CD4-positive, alpha-beta T cell treated with Interleukin-4 for 4 hours (primary cell): ENCODE measurements around the gene ADAMTSL1.

Experiments
- DNase-seq: peaks from one replicate; pipeline ENCODE4 v3.0.0-alpha.2; 2020

The ADAMTSL1 gene

DNA sequence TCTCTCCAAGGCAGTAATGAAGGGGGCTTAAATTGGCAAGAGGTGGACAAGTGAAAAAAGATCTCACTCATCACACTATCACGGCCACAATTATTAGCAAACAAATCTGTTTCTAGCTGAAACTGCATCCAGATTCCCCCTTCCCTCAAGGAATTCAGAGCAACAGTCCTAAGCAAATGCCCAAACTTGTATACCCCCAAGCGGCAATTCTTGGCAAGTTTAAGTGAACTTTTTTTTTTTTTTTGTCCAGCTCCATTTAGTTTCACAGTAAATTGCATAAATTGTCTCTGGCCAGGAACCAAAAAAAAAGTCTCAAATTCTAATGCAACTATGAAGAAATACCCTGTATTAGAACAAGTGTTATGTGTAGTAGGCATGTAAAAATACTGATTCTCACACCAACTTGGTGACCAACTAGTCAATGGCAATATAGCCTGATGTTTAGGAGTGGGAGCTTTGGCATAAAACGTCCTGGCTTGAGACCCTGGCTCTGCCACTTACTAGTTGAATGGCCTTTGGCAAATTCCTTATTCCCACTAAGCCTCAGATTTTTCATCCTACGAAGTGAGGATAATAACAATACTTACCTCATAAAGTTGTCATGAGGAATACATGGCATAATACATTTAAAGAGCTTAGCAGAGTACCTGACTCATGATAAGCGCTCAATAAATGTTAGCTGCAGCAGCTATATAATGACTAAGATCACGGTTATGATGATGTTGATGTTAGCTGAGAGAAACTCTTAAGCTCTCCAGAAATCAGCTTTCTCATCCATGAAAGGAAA lies 193.2 kb downstream of the ADAMTSL1 start:
- no peak for DNase-seq

DNA sequence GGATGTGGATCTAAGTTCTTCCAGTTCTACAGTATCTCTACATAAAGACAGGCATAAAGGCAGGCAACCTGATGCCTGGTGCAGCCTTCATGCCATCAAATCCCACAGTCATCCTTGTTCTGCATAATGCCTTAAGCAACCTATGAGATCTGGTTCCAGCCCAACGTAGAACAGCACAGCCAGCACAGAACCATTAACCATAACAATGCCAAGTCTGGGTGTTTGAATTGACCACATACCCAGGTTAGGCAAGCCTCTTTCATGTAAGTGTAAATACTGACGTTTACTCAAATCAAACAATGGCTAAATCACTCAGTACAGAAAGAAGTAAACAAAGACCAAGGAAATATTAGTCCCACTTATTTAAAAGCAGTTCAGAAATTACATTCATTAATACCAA lies 195.0 kb downstream of the ADAMTSL1 start:
- no peak for DNase-seq

DNA sequence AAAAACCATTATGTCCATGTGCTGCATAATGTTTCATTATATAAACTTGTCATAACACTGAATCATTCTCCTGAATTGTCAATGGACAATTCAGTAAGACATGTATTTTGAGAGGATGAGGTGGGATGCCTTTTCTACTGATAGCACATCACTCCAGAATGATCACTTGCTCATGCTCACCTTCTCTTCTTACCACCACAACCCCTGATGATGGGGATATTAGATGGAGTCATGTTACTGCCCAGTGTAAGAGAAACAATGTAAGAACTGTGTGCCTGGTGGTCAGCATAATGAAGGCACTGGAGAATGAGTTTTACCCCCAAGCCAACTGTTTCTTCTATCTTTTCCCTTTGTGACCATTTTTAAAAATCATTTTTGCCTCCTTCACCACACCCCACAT lies 198.8 kb downstream of the ADAMTSL1 start:
- no peak for DNase-seq

DNA sequence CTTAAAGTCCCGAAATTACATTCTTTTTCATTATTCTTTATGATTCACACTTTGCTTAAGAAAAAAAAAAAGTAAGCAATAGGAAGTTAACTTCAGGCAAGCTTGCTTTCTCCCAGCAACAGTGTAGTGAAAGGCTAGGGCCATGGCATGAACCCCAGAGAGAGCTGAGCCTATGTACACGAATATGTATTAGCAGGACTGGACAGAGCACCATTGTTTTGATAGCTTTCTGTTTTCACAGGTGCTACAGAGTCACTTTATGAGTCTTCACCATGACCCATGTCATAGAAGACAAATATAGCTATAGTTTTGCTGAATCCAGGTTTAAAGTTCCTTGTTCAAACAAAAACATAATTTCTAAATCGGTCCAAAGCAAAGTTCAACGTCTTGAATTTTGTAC lies 199.2 kb downstream of the ADAMTSL1 start:
- no peak for DNase-seq

DNA sequence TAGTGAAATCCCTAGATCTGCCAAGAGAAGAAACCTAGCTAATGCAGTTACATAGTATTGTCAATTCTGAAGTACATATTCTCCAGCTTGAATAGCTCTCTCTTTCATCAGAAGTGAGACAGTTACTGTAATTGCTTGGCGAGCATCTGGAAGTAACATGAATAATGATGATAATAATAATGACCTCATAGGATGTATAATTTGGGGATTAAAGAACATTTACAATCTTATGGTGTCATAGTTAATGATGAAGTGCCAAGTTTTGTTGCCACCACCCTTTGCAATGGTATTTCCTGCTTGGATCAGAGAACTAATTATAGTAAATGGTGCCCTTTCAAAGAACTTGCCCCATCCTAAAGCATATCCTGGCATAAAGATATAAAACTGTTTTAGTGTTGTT lies 201.4 kb downstream of the ADAMTSL1 start:
- DNase-seq, result no peak

DNA sequence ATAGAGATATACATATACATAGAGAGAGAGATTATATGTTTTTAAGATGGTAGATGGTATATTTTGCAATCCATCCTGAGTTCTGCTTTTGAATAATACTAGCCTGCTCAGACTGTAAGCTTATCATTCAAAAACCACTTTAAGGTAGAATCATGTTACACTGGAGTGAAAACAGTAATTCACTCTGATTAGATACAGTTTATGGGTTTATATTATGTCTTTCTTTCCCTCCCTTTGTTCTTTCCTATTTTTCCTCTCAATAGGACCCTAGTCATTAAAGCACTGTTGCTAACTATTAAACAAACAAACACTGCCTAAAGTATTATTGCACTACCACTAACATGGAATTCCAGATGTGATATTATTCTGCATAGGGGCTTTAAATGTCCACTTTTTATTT lies 202.0 kb downstream of the ADAMTSL1 start:
- DNase-seq, result no peak

DNA sequence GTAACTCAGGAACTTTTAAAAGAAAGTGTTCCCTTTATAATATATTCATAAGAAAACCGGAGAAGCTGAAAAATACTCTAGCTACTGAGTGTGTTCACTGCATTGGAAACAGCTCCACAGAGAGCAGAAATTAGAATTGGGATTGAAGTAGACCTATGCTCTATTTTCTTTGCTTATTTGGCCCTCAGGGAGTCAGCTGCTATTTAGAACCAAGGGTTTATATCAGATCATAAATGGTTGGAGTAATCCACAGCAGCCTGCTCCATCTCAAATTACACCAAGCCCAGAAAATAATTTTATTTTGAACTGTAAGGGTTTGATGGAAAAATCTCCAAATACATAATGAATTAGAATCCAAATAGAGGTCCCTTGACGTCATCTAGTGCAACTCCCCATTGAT lies 202.6 kb downstream of the ADAMTSL1 start:
- no peak for DNase-seq

DNA sequence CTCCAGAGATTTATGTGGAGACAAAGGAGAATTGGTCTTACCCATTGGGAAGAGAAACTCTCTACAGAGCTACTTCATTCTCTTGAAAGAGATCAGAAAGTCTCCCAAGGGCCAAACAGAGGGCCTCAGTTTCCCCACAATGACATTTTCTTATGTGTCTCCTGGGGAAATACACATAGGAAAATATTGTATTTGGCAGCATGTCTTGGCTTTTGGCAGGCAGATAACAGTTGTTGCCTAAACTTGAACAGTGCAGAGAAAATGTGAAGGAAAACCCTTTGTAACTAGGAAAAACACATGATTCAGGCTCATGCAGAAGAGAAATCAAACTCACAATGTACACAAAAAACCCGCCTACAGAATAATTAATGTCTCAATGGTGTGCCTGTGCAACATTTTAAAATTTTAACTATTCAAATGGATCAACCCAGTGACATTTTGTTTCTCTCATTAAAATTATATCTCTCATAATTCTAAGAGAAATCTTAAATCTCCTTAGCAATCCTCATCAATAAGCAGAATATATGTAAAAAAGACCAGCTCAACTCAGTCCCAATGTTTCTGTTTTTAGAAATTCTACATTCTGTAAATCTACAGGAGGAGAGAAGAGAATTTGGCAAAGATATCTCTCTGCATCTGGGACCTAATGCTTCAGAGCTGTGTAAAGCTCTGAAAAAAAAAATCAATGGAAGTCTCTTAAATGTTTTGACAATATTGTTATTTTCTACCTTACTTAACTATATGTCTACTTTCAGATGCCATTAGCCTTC lies 205.1 kb downstream of the ADAMTSL1 start:
- no peak for DNase-seq

DNA sequence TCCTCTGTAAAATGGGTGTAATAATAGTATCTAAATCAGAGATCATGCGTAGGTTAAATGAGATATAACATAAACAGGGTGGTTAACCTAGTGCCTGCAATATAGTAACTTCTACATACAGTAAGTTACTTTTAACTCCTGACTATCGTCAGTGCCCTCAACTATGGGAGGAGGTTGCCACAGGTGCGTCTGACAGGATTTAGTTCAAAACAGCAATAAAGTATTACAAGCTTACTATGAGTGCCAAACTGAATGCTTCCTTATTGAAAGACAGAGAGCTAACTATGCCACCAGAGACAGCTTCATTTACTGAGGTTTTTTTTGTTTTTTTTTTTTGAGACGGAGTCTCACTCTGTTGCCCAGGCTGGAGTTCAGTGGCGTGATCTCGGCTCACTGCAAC lies 209.0 kb downstream of the ADAMTSL1 start:
- DNase-seq, result no peak

DNA sequence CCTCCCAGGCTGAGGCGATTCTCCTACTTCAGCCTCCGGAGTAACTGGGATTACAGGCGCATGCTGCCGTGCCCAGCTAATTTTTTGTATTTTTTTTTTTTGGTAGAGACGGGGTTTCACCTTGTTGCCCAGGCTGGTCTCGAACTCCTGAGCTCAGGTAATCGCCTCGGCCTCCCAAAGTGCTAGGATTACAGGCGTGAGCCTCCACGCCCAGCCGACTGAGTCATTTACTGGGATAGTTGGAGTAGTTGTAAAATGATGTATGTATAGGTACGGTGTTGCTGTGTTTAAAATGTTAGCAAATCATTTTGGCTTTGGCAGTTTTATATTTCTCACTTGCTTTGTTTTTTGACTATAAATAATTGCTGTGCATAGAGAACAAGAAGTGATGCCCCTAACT lies 209.4 kb downstream of the ADAMTSL1 start:
- no peak for DNase-seq

DNA sequence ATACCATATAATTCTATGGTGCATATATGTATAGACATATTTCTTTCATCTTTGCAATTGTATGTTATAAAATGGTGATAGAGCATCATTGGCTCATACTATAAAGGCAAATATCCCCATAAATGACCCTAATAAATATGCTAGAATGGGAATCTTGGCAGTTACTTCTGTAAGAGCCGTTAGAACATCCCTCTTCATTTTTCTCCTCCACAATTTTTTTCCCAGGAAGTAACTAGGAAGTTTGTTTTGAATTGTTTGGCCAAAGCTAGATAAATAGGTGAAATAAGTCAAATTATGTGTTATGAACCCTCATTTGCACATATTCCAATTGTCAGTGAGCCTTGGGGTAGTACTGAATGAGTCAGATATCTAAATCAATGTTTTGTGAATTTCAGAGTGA lies 209.9 kb downstream of the ADAMTSL1 start:
- no peak for DNase-seq

DNA sequence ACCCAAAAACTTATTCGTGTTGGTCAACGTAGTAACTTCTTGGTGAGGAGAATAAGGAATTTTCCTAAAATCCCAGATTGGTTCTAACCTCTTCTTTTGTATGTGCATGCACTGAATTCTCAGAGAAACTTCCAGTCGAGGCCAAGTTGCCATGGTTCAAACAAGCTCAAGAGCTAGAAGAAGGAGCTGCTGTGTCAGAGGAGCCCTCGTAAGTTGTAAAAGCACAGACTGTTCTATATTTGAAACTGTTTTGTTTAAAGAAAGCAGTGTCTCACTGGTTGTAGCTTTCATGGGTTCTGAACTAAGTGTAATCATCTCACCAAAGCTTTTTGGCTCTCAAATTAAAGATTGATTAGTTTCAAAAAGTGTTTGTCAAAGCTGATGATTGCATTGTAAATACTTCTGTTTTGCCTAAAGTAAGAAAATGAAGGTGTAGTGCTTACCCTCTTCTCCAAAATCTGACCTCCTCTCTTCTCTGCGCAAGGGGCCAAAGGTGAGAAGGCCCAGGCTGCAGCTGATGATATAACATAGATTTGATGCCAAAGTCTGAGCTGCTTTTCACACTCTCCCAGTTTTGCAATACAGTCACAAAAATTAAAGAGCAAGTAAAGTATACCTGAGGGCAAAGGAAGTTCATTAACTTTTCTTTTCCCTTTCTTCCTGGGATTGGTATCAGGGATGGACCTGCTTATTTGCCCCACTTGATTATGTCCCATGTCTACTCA lies 210.8 kb downstream of the ADAMTSL1 start:
- DNase-seq, result no peak

DNA sequence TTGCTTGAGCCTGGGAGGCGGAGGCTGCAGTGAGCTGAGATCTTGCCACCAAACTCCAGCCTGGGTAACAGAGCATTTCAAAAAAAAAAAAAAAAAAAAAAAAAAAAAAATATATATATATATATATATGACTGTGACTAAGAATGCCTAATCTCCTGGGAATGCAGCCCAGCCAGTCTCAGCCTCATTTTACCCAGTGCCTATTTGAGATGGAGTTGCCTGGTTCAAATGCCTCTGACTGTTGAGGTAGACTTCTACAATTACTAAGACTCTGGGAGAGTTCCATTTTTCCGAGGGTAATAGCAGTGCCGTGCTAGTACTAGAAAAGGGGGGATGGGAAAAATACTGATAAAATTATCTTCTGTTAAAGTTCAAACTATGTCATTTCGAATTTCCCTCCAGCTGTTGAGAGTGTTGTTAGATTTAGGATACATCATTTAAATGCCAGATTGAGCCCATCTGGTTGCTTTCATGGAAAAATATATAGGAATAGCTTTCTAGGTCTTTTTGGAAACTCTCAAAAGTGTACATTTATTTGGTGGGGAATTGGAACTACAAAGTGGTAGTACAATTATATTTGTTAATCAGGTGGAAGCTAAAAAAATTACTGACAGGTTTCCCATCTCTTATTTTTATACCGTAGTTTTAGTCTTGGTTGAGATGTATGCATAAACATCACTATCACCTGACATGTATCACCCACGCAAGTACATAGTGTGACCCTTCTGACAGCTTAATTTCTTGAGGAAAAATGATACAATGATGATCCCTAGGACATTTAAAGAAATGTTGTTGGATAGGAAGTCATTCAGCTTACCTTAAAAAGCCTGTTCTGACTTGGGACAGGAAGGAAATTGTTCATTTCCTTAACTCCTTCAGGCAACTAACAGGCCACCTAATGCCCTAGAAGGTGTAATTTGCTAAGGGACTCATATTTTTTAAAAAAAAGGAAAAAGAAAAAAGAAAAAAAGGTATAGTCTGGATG lies 214.9 kb downstream of the ADAMTSL1 start:
- DNase-seq, result no peak

DNA sequence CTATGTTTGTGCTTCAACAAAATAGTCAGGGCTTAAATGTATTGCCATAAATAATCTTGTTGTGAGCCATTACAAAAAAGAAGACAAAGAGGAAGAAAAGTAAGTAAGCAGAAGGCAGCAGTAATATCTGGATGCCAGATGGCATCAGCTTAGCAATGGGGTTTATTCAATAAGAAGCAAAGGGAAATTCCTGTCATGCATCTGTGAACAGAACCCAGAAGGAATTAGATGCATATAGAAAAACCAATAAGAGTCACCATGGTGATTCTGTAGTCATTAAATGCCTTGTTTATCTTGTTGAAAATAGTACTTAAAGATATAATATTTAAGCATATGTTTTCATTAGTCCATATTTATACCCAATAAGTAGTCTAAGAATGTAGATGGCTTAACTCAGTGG lies 216.0 kb downstream of the ADAMTSL1 start:
- DNase-seq, result no peak

DNA sequence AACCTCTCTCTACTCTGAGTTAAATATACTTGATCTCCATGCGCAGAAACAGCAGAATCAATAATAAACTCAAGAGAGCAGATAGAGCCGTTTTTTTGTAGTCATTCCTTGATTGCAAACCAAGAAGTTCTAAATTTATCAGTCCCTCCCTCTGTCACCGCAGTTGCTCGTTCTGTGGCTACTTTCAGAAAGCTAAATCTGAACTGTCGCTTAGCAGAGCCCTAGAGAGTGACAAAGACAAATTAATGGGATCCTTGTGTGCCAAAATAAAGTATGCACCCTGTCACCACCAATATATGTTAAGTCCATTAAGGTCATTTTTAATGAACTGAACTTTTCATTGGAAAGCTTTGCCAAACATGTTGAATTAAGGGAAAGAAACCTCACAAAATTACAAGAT lies 218.3 kb downstream of the ADAMTSL1 start:
- no peak for DNase-seq

DNA sequence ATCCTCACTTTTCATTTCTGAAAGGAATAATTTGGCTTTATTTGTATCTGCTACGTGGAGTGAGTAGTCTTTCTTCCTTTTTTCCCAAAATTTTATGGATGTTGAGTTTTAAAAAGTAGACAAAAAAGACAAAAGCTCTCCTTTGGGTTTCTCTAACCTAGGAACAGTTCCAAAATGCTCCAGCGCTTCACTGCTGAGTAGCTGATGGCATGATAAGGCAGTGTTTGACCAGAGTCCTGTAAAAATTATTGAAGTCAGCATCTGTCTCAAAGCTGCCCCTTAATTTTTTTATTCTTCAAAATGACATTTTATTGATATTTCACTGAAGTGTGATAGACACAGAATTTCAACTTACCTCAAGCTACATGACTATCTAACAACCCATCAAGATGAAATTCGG lies 219.0 kb downstream of the ADAMTSL1 start:
- no peak for DNase-seq

DNA sequence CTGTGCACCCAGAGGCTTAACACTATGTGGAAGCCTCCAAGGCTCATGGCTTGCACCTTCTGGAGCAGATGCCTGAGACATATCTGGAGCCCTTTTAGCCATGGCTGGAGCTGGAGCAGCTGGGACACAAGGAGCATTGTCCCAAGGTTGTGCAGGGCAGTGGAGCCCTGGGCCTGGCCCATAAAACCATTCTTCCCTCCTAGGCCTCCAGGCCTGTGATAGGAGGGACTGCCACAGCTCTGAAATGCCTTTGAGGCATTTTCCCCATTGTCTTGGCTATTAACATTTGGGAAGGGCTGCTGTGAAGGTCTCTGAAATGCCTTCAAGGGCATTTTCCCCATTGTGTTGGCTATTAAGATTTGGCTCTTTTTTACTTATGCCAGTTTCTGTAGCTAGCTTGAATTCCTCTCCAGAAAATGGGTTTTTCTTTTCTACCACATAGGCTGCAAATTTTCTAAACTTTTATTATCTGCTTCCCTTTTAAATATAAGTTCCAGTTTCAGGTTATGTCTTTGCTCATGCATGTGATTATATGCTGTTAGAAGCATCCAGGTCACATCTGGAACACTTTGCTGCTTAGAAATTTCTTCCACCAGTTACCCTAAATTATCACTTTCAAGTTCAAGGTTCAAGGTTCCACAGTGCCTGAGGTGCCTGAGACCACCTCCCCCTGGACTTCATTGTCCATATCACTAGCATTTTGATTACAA lies 221.2 kb downstream of the ADAMTSL1 start:
- no peak for DNase-seq

DNA sequence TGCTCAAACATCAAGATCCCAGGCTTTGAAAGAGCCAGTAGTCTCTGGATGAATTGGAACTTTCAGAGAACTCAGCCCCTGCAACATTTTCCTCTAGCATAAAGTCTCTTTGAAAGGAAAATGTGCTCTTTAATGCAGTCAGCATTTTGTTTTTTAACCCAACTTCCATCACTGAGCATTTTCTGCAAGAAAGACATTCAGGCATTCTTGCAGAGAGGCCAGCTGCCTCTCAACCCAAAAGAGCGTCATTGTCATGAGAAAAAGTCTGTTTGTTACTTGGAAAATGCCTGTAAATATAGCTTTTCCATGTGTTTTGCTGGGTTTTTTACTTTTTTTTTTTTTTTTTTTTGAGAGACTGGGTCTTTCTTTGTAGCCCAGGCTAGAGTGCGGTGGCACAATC lies 225.0 kb downstream of the ADAMTSL1 start:
- DNase-seq, result no peak

DNA sequence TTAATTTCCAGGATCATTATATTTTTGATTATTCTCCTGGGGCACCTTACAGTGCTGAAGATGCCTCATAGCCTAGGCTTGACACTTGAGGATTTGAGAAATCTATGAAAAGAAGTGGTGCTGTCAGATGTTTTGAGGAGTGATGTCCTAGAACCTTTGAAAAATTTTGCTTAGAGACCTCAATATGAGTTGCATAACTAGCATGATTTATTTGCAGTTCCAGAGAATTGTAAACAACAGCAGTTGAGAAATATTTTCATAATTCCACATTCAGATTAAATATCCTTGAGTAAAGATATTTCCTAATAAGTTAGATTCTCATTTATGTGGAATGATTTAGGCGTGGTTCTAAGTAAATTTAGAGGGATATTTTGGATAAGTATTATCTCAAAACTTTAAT lies 225.8 kb downstream of the ADAMTSL1 start:
- DNase-seq, result no peak

DNA sequence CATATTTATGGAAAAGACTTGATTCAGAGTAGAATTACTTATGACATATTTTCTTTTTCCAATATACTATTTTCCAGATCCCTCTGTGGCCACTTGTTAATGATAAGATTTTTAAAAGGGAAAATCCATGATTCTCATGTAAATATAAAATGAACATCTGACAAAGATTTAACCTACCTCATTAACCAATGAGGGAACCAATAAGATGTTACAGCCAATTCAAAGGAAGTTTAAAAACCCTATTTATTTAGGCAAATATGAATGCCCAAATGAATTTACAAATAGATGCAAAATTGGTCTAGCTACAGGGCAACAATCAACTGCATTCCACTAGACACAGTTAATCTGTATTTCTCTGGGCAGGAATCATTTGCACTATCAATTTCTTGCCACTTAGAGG lies 226.8 kb downstream of the ADAMTSL1 start:
- no peak for DNase-seq

DNA sequence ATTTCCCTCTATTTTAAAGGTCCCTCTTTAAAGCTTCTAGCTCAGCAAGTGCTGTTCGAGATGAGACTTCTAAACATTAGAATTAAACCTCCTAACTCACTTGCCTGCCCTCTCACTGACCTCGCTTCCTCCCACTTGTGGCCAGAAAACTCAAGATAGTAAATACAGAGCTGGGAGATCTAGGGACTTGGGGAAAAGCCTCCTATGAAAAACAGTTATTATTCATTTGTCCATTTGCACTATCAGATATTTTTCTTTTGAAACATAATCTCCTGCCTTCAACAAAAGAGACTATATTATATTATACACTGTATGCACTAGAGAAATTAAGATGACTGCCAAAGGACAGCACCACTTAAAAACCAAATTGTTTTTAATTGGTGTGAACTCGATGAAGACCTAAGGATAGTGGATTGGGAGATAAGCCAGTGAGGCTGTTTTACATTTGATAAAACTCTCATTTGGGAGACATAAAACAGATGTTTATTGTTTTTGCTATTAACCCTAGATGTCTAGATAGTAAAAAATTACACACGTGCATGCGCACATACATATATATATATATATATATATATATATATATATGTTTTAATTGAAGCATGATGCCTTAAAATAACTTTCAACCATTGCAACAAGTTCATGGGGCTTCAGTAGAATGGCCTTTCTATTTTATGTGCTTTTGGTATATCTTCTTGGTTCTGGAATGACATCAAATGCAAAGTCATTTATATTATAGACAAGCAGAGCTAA lies 229.4 kb downstream of the ADAMTSL1 start:
- DNase-seq, result no peak
